HG03378 (cell line): ENCODE results near the gene CTF1.

Experiments
- ATAC-seq: cut with Tn5 transposase; IDR thresholded peaks from one replicate; pipeline ENCODE4 v1.9.1; 2021; ENCODE audit warnings: mild to moderate bottlenecking, moderate library complexity; ENCODE audit not compliant: unreplicated experiment

CTF1 gene

DNA sequence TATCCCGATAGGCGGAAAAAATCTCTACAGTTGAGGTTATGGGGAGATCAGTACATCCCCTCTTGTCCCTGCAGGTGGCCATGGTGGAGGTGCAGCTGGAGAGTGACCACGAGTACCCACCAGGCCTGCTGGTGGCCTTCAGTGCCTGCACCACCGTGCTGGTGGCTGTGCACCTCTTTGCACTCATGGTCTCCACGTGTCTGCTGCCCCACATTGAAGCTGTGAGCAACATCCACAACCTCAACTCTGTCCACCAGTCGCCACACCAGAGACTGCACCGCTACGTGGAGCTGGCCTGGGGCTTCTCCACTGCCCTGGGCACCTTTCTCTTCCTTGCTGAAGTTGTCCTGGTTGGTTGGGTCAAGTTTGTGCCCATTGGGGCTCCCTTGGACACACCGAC is 56.7 kb downstream of the CTF1 start:
- no peak for ATAC-seq
